ENCODE results near the gene DYDC2.

DNA sequence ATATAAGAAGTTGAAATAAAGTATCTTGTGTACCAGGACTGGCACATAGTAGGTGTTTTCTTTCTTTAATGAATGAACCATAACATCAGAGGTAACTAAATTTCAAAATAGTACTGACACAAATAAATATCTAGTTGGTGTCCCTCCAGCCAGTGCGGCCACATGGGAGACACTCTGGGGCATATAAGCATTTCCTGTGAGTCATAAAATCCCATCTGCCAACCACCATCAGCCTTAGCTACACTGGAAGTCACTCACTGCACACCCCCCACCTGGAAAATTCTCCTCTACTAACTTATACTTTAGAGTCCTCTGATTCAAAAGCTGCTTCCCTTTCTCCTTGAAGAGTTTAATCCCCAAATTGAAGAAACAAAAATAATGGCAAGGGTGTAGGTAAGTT is 32.5 kb upstream of the DYDC2 start:
- no peak for TF ChIP-seq CTCF (conservative IDR thresholded peaks at IDR 0.05 in 1 of 2, IDR thresholded peaks at IDR 0.05 in 1 of 2; ENCODE audit: extremely low read depth in 1 of 2, insufficient read depth in 1 of 2, low read depth in 1 of 2, low read length in 2 of 2)
- no peak for TF ChIP-seq EZH2 (IDR thresholded peaks at IDR 0.05; ENCODE audit: borderline replicate concordance, low read length)
